GM08714 (cell line): ENCODE data around the gene CTBP2.
"Not testable (repeated sequence)": the region's sequence is repeated elsewhere in the genome, so short reads cannot be mapped to it uniquely, and the experiment has no call there.

Source experiments
- H3K4me3 ChIP-seq: fragments of 200-500 bp; sonication (Bioruptor generic); 2 replicates; pipeline ENCODE4 v1.5.1; 2014; ENCODE audit warnings: mild to moderate bottlenecking, low read length, inconsistent platforms
- ZNF274 ChIP-seq: IDR thresholded peaks from 2 replicates; pipeline ENCODE4 v1.6.1; 2012; ENCODE audit warnings: mild to moderate bottlenecking, low read depth, low read length

The CTBP2 gene

DNA sequence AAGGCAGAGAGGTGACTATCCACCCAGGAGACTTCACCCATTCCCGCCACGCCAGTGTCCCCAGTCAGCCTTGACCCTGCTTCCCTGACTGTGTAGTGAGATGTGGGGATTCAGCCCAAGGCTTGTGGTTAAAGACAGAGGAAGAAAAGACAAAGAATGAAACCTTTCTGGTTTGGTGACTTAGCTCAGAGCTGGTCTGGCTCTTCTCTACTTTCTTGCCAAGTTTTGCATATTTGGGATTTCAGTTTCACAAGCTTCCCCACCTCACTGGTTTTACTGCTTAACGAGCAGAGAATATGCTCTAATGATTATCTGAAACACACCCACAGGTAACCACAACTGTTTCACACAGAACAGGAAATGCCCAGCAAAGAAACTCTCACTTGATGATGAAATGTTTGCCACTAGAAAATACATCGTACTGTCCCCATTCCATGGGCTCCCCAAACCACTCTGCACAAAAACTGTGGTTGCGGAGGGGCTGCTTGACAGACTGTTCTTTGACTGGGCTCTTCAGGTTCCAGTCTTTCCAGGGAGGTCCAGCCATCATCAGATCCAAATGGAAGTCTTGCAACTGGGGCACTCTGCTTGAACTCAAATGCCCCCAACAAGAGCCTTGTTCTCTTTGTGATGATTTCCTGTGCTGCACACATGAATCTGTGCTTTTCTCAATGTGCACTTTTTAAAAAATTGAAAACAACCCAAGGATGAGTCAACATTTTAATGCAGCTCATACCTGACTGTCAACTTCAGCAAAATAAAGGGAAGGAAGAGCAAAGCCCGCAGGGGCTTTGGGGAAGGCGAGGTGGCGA lies 95.5 kb downstream of the CTBP2 start:
- no peak overlapping the region; the same call in 1 of the 2 replicates for H3K4me3 ChIP-seq
- no peak for TF ChIP-seq ZNF274

DNA sequence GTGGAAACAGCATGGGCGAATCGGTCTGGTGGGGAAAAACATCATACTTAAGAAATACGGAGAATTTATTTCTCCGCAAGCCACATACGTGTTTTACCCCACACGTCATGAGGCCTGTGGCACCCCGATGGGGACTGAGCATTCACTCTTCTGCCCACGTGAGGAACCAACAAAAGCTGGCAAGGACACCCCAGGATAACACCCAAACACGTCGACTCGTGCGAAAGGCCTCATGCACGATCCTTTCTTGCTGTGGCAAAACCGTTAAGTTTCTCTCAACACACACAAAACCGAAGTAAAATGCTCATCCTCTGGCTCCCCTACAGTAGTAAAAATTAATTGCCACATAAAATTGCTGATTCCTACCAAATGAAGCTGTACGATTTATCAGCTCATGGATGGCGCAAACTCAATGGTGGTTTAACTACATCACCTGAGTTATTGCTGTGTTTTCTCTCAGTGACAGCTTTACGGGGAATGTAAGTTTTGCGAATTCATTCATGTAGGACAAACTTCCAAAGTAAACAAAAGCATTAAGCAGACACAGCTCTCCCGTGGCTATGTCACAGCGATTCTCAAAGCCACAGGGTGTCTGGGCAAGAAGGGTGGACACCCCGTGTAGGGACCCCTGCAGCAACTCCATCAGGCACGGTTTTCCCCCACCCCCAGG lies 97.0 kb downstream of the CTBP2 start:
- H3K4me3 ChIP-seq = no peak overlapping the region
- TF ChIP-seq ZNF274 = no peak

GRCh38 chr10:125062914-125063230 lies 97.5 kb downstream of the CTBP2 start:
- H3K4me3 ChIP-seq = no peak overlapping the region
- TF ChIP-seq ZNF274 = no peak

- no peak overlapping the region for H3K4me3 ChIP-seq
- no peak for TF ChIP-seq ZNF274
Measured at GRCh38 chr10:125062227-125062913, 98.0 kb downstream of the CTBP2 start.

GRCh38 chr10:125061557-125062226 lies 98.7 kb downstream of the CTBP2 start:
- H3K4me3 ChIP-seq = no peak overlapping the region

GRCh38 chr10:125060826-125061556 lies 99.4 kb downstream of the CTBP2 start:
- H3K4me3 ChIP-seq = no peak overlapping the region
- no peak for TF ChIP-seq ZNF274

More at GRCh38 chr10:125061557-125062226, 98.7 kb downstream of the CTBP2 start:
- TF ChIP-seq ZNF274 = no peak

DNA sequence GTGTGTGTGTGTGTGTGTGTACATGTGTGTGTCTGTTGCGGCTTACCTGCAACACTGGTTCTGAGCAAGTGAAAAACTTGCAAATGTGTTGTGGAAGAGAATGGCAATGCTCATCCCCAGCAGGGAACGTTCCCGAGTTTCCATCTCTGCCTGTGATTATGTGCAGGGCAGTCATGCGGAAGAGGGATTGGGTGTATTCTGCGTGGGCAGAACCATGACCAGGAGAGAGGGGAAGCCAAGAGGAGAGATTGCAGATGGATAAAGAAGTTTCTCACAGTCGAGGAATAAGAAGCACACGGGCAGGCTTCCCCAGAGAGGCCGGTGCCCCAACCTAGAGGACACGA lies 99.9 kb downstream of the CTBP2 start:
- no peak overlapping the region for H3K4me3 ChIP-seq
- no peak for TF ChIP-seq ZNF274

DNA sequence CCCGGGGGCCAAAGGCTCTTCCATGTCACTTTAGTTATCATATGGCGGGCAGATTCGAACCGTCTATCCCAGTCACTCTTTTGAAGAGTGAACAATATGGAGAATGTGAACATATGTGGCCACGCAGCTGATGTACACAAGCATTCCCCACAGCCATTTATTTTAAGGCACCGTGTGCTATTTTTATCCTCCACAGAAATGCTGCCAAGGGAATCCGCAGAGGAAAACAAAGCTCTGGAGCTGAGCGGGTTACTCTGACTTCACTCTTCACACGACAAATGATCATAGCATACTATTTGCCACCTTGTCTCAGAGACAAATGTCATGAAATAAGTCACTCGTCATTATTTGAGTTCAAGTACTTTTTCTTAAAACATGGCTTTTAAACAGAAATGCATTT lies 100.3 kb downstream of the CTBP2 start:
- no peak for TF ChIP-seq ZNF274
- H3K4me3 ChIP-seq = no peak overlapping the region

- H3K4me3 ChIP-seq = not testable (repeated sequence)
Measured at GRCh38 chr10:125059348-125059747, 101.0 kb downstream of the CTBP2 start.

- no peak overlapping the region for H3K4me3 ChIP-seq
- TF ChIP-seq ZNF274 = no peak
Measured at GRCh38 chr10:125057158-125058001, 103.0 kb downstream of the CTBP2 start.

- TF ChIP-seq ZNF274 = no peak
- H3K4me3 ChIP-seq = no peak overlapping the region
Measured at GRCh38 chr10:125056161-125057132, 103.9 kb downstream of the CTBP2 start.

- no peak overlapping the region for H3K4me3 ChIP-seq
- TF ChIP-seq ZNF274 = no peak
Measured at GRCh38 chr10:125055446-125055845, 104.9 kb downstream of the CTBP2 start.
